GM23248 (cell line): ENCODE measurements around the gene CEP78. TPM values are rescaled to one million over a fixed set of nuclear protein-coding genes. Genes with fewer than 3 reads are reported as not detected.

Experiments
- DNase-seq: peaks from one replicate; pipeline ENCODE4 v3.0.0-alpha.2; 2015
- H2AFZ ChIP-seq: fragments of 200-600 bp; sonication (generic); 2 replicates; pipeline ENCODE4 v1.6.1; 2016; ENCODE audit warnings: antibody characterized with exemption
- H3F3A ChIP-seq: fragments of 200-600 bp; sonication (generic); 2 replicates; pipeline ENCODE4 v1.6.1; 2016; ENCODE audit warnings: mild to moderate bottlenecking, antibody characterized with exemption, mixed run types; ENCODE audit not compliant: insufficient read depth
- H3K27ac ChIP-seq: fragments of 200-600 bp; sonication (generic); 2 replicates; pipeline ENCODE4 v1.5.1; 2016; ENCODE audit warnings: mild to moderate bottlenecking
- H3K27me3 ChIP-seq: fragments of 200-600 bp; sonication (generic); replicated peaks from 2 replicates; pipeline ENCODE4 v1.6.1; 2016; ENCODE audit warnings: mild to moderate bottlenecking; ENCODE audit not compliant: insufficient read depth
- H3K36me3 ChIP-seq: fragments of 200-600 bp; sonication (generic); 2 replicates; pipeline ENCODE4 v1.6.1; 2016; ENCODE audit warnings: low read depth, mild to moderate bottlenecking
- H3K4me1 ChIP-seq: fragments of 200-600 bp; sonication (generic); 2 replicates; pipeline ENCODE4 v1.6.1; 2016; ENCODE audit warnings: mild to moderate bottlenecking; ENCODE audit not compliant: insufficient read depth
- H3K4me2 ChIP-seq: fragments of 200-600 bp; sonication (generic); one replicate; pipeline ENCODE4 v1.6.1; 2016; ENCODE audit warnings: mild to moderate bottlenecking; ENCODE audit not compliant: unreplicated experiment
- H3K4me3 ChIP-seq: fragments of 200-600 bp; sonication (generic); 2 replicates; pipeline ENCODE4 v1.5.1; 2016; ENCODE audit warnings: mild to moderate bottlenecking
- H3K79me2 ChIP-seq: fragments of 200-600 bp; sonication (generic); 2 replicates; pipeline ENCODE4 v1.6.1; 2016; ENCODE audit warnings: mild to moderate bottlenecking; ENCODE audit not compliant: insufficient read depth
- H3K9ac ChIP-seq: fragments of 200-600 bp; sonication (generic); 2 replicates; pipeline ENCODE4 v1.6.1; 2016; ENCODE audit warnings: mild to moderate bottlenecking
- H3K9me2 ChIP-seq: fragments of 200-600 bp; sonication (generic); 2 replicates; pipeline ENCODE4 v1.6.1; 2016; ENCODE audit warnings: mixed run types, mild to moderate bottlenecking, moderate library complexity; ENCODE audit not compliant: insufficient read depth
- H3K9me3 ChIP-seq: fragments of 200-600 bp; sonication (generic); one replicate; pipeline ENCODE4 v1.6.1; 2017; ENCODE audit warnings: low read depth
- H4K20me1 ChIP-seq: fragments of 200-600 bp; sonication (generic); 2 replicates; pipeline ENCODE4 v1.6.0; 2016; ENCODE audit not compliant: insufficient read depth
- EZH2 ChIP-seq: fragments of 200-600 bp; sonication (generic); IDR thresholded peaks from 2 replicates; pipeline ENCODE4 v1.6.1; 2018; ENCODE audit warnings: antibody characterized with exemption, mild to moderate bottlenecking; ENCODE audit not compliant: insufficient read depth, poor library complexity, severe bottlenecking
- EZH2phosphoT487 ChIP-seq: fragments of 200-600 bp; sonication (generic); IDR thresholded peaks from 2 replicates; pipeline ENCODE4 v1.6.1; 2018; ENCODE audit warnings: antibody characterized with exemption, moderate library complexity, mild to moderate bottlenecking, low read depth; ENCODE audit not compliant: insufficient read depth
- WGBS, 2 experiments: methylation state at CpG; one replicate each; pipeline ENCODE4 v1.1.6; 2015 to 2017; ENCODE audit warnings: low lambda C conversion rate in 2 of 2, low coverage in 1 of 2; ENCODE audit errors: missing lambda C conversion rate in 2 of 2; 5-methylcytosine and 5-hydroxymethylcytosine counted together
- in situ Hi-C: fragments of 300-500 bp; cut with MboI; formaldehyde crosslinking; loops from 2 replicates; pipeline ENCODE4 v1.15.0; 2020
- polyA plus RNA-seq: library from polyadenylated mRNA; unstranded; fragments of >200 nt; fragmentation: Nextera tagmentation; extraction: Ambion mirVana; gene quantifications from 2 replicates; pipeline ENCODE4 v1.2.1, GENCODE V29; 2016
- total RNA-seq: library from RNA; depleted of rRNA; stranded (reverse); fragments of >200 nt; shearing (Covaris generic); gene quantifications from 2 replicates; pipeline ENCODE4 v1.2.3, GENCODE V29; 2014; rRNA removed

CEP78 gene
- total RNA-seq (13.8 and 22.9 TPM in 2 replicates), polyA plus RNA-seq (9.1 and 10.1 TPM in 2 replicates)

GRCh38 chr9:78235762-78236550 lies at the start of gene CEP78:
CEP78 (plus strand) TSS chr9:78236075; CDS start chr9:78236351, 276 bp downstream.
- H4K20me1 ChIP-seq = no peaks in the 10 kb centered on the region
- H2AFZ ChIP-seq = peak within 1 kb of the TSS; percentile 98
- peak within 1 kb of the TSS; percentile 86 for H3K9ac ChIP-seq
- H3K27me3 ChIP-seq = no peaks in the 10 kb centered on the region
- H3K9me3 ChIP-seq = no peaks in the 10 kb centered on the region
- H3K4me1 ChIP-seq = peaks cover 10% of the 10 kb centered on the region; the same call in 1 of the 2 replicates
- 1% methylated on average over 63 to 75 of the region's 87 CpGs for WGBS, 2 experiments
- no peak for TF ChIP-seq EZH2
- no peak for TF ChIP-seq EZH2phosphoT487
- H3K36me3 ChIP-seq = no peaks in the 10 kb centered on the region
- peak within 1 kb of the TSS; percentile 70 for H3K27ac ChIP-seq
- peaks cover 16% of the 10 kb centered on the region for H3K79me2 ChIP-seq
- in situ Hi-C loops = no loop called here
- DNase-seq = peak; percentile 98
- H3K9me2 ChIP-seq = no peaks in the 10 kb centered on the region
- peak within 1 kb of the TSS; percentile 93 for H3K4me2 ChIP-seq
- H3F3A ChIP-seq = peaks cover 9% of the 10 kb centered on the region; the same call in 1 of the 2 replicates
- peak within 1 kb of the TSS; percentile 92 for H3K4me3 ChIP-seq

GRCh38 chr9:78187763-78188484 lies 48.0 kb upstream of the CEP78 start:
- no peak overlapping the region for H3K4me2 ChIP-seq
- H4K20me1 ChIP-seq = no peaks in the 10 kb centered on the region
- no peaks in the 10 kb centered on the region for H3F3A ChIP-seq
- no peak overlapping the region for H3K4me3 ChIP-seq
- no peaks in the 10 kb centered on the region for H3K79me2 ChIP-seq
- no peaks in the 10 kb centered on the region for H3K36me3 ChIP-seq
- in situ Hi-C loops = no loop called here
- no peaks in the 10 kb centered on the region for H3K4me1 ChIP-seq
- H3K9me2 ChIP-seq = no peaks in the 10 kb centered on the region
- TF ChIP-seq EZH2phosphoT487 (no peak), EZH2 (no peak)
- 0 out of 2 replicates have a peak, but pooled peaks cover 4% of the 10 kb centered on the region for H3K27me3 ChIP-seq
- H3K9ac ChIP-seq = no peak overlapping the region
- peak; percentile 7 for DNase-seq
- WGBS, 2 experiments = 9 to 12% methylated on average over 5 of the region's 5 CpGs
- no peak overlapping the region for H2AFZ ChIP-seq
- H3K9me3 ChIP-seq = no peaks in the 10 kb centered on the region
- H3K27ac ChIP-seq = no peak overlapping the region

GRCh38 chr9:78188594-78188993 lies 47.3 kb upstream of the CEP78 start:
- Histone ChIP-seq H3F3A (no peaks in the 10 kb centered on the region), H3K9ac (no peak overlapping the region), H3K4me3 (no peak overlapping the region), H3K4me1 (no peaks in the 10 kb centered on the region), H3K27ac (no peak overlapping the region), H3K4me2 (no peak overlapping the region), H2AFZ (no peak overlapping the region), H4K20me1 (no peaks in the 10 kb centered on the region), H3K27me3 (0 out of 2 replicates have a peak, but pooled peaks cover 4% of the 10 kb centered on the region), H3K9me3 (no peaks in the 10 kb centered on the region), H3K36me3 (no peaks in the 10 kb centered on the region), H3K9me2 (no peaks in the 10 kb centered on the region), H3K79me2 (no peaks in the 10 kb centered on the region)
- in situ Hi-C loops = no loop called here
- DNase-seq = no peak
- WGBS, 2 experiments = 75 to 94% methylated on average over 1 of the region's 1 CpG
- TF ChIP-seq EZH2 (no peak), EZH2phosphoT487 (no peak)

- no peaks in the 10 kb centered on the region for H3K4me1 ChIP-seq
- H3K4me3 ChIP-seq = no peak overlapping the region
- no peaks in the 10 kb centered on the region for H3K9me3 ChIP-seq
- 40 to 48% methylated on average over 5 of the region's 5 CpGs for WGBS, 2 experiments
- H3K27ac ChIP-seq = no peak overlapping the region
- no peak overlapping the region for H2AFZ ChIP-seq
- H3K27me3 ChIP-seq = 0 out of 2 replicates have a peak, but pooled peaks cover 4% of the 10 kb centered on the region
- no peaks in the 10 kb centered on the region for H4K20me1 ChIP-seq
- H3K36me3 ChIP-seq = no peaks in the 10 kb centered on the region
- no peaks in the 10 kb centered on the region for H3K9me2 ChIP-seq
- TF ChIP-seq EZH2 (no peak), EZH2phosphoT487 (no peak)
- DNase-seq = no peak
- no peaks in the 10 kb centered on the region for H3F3A ChIP-seq
- H3K9ac ChIP-seq = no peak overlapping the region
- no peaks in the 10 kb centered on the region for H3K79me2 ChIP-seq
- in situ Hi-C loops = no loop called here
- no peak overlapping the region for H3K4me2 ChIP-seq
These were observed 46.9 kb upstream of the CEP78 start for GRCh38 chr9:78189001-78189400.
